ENCODE data around the gene PPP1R13B.

DNA sequence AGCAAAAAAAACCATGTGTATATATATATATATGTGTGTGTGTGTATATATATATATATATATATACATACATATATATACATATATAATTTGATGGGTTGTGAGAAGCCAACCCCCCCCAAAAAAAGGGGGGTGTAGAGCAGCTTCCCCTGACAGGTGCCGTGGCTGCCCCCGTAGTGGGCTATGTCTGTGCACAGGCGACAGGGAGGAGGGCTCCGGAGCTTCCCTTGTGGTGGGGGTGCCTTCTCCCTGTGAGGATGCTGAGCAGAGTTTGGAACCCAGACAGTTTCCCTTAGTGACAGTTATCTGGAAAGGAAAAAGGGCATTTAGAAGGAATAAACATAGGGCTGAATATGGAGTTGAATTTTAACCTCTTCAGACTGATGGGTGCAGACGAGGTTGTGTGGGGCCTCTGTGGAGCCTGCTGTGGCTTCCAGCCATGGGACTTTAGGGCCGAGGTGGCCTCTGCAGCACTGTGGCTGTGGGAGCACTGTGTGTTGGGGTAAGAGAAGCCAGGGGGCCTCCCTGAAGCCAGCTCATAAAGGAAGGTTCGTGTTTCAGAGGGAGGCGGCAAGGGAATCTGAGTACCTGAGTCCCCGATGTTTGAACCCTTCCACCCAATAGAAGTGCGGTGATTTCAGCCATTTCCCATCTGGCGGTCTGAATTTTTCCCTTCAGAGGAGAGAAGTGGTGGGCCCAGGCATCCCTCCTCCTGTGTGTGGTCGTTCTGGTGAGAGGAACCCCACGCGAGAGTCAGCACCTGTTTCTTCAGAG is 151.9 kb downstream of the PPP1R13B start:
- TF ChIP-seq, protein P1, sequence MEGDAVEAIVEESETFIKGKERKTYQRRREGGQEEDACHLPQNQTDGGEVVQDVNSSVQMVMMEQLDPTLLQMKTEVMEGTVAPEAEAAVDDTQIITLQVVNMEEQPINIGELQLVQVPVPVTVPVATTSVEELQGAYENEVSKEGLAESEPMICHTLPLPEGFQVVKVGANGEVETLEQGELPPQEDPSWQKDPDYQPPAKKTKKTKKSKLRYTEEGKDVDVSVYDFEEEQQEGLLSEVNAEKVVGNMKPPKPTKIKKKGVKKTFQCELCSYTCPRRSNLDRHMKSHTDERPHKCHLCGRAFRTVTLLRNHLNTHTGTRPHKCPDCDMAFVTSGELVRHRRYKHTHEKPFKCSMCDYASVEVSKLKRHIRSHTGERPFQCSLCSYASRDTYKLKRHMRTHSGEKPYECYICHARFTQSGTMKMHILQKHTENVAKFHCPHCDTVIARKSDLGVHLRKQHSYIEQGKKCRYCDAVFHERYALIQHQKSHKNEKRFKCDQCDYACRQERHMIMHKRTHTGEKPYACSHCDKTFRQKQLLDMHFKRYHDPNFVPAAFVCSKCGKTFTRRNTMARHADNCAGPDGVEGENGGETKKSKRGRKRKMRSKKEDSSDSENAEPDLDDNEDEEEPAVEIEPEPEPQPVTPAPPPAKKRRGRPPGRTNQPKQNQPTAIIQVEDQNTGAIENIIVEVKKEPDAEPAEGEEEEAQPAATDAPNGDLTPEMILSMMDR (IDR thresholded peaks at IDR 0.05; ENCODE audit: low read depth, low read length) = no peak
- TF ChIP-seq EZH2phosphoT487 (IDR thresholded peaks at IDR 0.05; ENCODE audit: low read depth) = no peak

All from OCI-LY3 (cell line).